ENCODE measurements around the gene KPNA6. TPM values are rescaled to one million over a fixed set of nuclear protein-coding genes. Genes with fewer than 3 reads are reported as not detected.
A peak's percentile ranks its signal among the peaks of the same experiment; 100 is the strongest.

The KPNA6 gene
- total and polyA plus RNA-seq, 9 of the 15 experiments (the other 6 are each of a cell fraction or from before 2014, with no cell fraction given) = 20.1 to 54.6 (median 32.2) TPM

- TF ChIP-seq CGGBP1 (CRISPR knock-in tag; IDR thresholded peaks at IDR 0.05) = no peak
- peak; percentile 91 for TF ChIP-seq POLR2B (IDR thresholded peaks at IDR 0.05; ENCODE audit: low read depth, partially characterized antibody)
- TF ChIP-seq PKNOX1 (IDR thresholded peaks at IDR 0.05) = 0 out of 2 replicates have a peak, but pooled peaks have one; percentile 55
- no peak for TF ChIP-seq TARDBP (IDR thresholded peaks at IDR 0.05)
- TF ChIP-seq MXI1 (IDR thresholded peaks at IDR 0.05; ENCODE audit: low read depth, low read length) = peak; percentile 97
- TF ChIP-seq NFE2 (IDR thresholded peaks at IDR 0.05; ENCODE audit: low read depth) = no peak
- TF ChIP-seq E2F8 (IDR thresholded peaks at IDR 0.05; ENCODE audit: low read depth, partially characterized antibody) = peak; percentile 95
- TF ChIP-seq BMI1 (IDR thresholded peaks at IDR 0.05; ENCODE audit: low read length) = peak; percentile 96
- peak; percentile 72 for TF ChIP-seq SIN3B (IDR thresholded peaks at IDR 0.05; ENCODE audit: low read depth)
- peak; percentile 42; the same call in 1 of the 2 replicates for TF ChIP-seq BRD4 (IDR thresholded peaks at IDR 0.05)
- TF ChIP-seq ZC3H8 (IDR thresholded peaks at IDR 0.05) = no peak
- TF ChIP-seq ELK3 (CRISPR knock-in tag; IDR thresholded peaks at IDR 0.05) = no peak
- TF ChIP-seq HES1 (IDR thresholded peaks at IDR 0.05; ENCODE audit: low read depth) = no peak
- peak; percentile 91 for TF ChIP-seq CREM (IDR thresholded peaks at IDR 0.05; ENCODE audit: low read depth)
- no peak for TF ChIP-seq ZNF384 (IDR thresholded peaks at IDR 0.05; ENCODE audit: low read depth, low read length)
- no peak for TF ChIP-seq MYBL2 (IDR thresholded peaks at IDR 0.05; ENCODE audit: low read depth)
- no peak for TF ChIP-seq MYBL2 (CRISPR knock-in tag; IDR thresholded peaks at IDR 0.05; ENCODE audit: borderline replicate concordance)
- TF ChIP-seq GABPB1 (CRISPR knock-in tag; IDR thresholded peaks at IDR 0.05) = peak; percentile 94
- 0 out of 2 replicates have a peak, but pooled peaks have one; percentile 69 for TF ChIP-seq E2F1 (CRISPR knock-in tag; IDR thresholded peaks at IDR 0.05)
- peak; percentile 94 for TF ChIP-seq NR2C2 (CRISPR knock-in tag; IDR thresholded peaks at IDR 0.05)
- TF ChIP-seq NR2C2 (tag; IDR thresholded peaks at IDR 0.05) = peak; percentile 99
- no peak for TF ChIP-seq SRF (CRISPR knock-in tag; IDR thresholded peaks at IDR 0.05)
- no peak for TF ChIP-seq NFATC3 (IDR thresholded peaks at IDR 0.05)
Measured at GRCh38 chr1:32221980-32222755, 114.3 kb downstream of the KPNA6 start, which contains the start of the genes EIF3I and TMEM234 (continued).
